GM21423 (cell line): ENCODE measurements around the gene BRICD5.
"Not testable (repeated sequence)": the region's sequence is repeated elsewhere in the genome, so short reads cannot be mapped to it uniquely, and the experiment has no call there.

Experiments
- ATAC-seq: cut with Tn5 transposase; IDR thresholded peaks from one replicate; pipeline ENCODE4 v1.9.1; 2021; ENCODE audit warnings: mild to moderate bottlenecking, moderate library complexity; ENCODE audit not compliant: unreplicated experiment

Gene BRICD5

DNA sequence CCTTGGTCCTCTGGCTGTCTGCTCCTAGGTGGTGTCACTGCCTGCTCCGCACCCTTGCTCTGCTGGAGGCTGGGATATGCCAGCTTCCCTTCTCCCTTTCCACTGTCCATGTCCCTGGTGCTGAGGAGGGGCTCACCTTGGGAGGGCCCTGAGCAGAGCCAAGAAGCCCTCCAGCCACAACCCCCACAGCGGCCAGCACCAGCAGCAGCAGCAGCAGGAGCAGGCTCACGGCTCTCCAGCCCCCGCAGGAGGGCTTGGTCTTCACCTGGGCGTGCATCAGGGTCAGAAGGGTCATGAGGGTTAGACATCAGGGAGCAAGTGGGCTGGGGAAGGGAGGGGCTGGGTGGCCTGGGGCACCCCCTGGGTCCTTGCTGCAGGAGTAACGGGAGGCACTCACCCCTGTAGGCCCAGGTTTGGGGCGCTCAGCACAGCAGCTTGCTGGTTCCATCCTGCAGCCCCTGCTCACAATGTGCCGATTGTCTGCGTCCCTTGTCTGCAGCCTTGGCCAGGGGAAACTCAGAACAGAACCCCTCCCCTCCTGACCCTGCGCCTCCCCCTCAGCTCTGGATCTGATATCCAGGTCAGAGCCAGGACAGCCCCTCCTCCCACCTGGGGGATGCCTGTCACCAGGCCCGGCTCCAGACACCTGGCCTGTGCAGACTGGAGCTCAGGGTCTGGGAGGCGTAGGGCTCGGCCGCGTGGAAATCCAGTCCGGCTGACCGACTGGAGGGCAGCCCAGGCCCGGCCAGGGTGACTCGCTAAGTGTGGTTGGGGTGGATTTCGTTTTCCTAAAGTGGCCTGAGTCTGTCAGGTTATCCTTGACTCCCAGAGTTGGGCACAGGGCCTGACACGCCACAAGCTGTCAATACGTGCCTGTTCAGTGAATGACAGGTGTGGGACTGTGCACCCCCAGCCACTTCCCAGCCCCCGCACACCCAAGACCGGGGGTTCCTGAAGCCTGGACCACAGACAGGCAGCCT lies at the start of gene BRICD5:
Gene BRICD5, minus strand, starts transcription at position 478 of the 980 bp plus-strand sequence. Its CDS starts 30 bp downstream, at position 448.
- no peak for ATAC-seq

- no peak for ATAC-seq
Measured at GRCh38 chr16:2260250-2260649, 49.6 kb upstream of the BRICD5 start.

DNA sequence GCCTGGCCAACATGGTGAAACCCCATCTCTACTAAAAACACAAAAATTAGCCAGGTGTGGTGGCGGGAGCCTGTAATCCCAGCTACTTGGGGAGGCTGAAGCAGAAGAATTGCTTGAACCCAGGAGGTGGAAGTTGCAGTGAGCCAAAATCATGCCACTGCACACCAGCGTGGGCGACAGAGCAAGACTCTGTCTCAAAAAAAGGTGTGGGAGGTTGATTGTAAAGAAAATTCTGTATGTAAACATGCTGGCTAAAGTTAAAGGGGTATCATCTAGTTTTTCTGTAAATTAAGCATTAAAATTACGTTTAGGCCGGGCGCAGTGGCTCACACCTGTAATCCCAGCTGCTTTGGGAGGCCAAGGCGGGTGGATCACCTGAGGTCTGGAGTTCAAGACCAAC lies 47.9 kb upstream of the BRICD5 start:
- not testable (repeated sequence) for ATAC-seq

DNA sequence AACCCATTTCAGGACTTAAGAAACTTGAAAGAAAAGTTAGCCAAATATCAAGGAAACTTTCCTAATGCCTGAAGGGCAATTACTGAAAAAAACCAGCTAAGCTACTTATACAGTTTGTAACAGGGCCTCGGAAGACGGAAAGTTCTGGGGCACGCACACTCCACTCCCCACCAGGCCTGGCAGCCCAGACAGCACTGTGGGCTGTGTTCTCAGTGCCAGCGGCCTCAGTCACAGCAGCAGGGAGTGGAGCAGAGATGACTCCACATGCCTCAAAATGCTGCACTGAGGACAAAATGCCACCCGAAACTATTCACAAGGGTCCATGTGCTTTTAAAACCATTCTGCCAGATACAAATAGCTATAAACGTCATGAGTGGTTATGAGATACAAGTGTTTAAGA lies 47.1 kb upstream of the BRICD5 start:
- ATAC-seq, result no peak

DNA sequence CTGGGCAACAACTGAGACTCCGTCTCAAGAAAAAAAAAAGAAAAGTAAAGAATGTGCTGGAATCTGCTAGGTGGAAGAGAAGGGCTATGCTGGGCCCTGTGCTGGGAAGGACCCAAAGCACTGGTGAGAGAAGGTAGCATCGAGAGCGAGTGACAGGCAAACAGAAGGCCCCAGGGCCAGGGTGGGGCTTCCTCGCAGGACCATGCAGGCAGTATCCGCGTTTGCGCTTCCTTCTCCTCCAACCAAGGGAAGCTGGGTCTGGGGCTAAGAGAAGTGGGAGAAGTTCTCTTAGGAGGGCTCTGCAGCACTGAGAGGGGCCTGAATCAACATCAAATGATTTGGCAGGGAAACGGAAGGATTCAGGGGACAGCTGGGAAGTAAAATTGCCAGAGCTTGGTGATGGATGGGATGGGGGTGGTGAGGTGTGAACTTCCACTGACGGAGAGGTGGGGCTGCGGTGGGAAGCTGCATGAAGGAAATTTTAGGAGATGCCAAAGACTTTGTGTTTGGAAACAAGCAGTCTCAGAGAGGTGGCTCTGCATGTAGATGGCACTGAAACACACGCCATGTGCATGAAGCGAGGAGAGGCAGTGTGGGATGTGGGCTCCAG lies 46.0 kb upstream of the BRICD5 start:
- no peak for ATAC-seq

DNA sequence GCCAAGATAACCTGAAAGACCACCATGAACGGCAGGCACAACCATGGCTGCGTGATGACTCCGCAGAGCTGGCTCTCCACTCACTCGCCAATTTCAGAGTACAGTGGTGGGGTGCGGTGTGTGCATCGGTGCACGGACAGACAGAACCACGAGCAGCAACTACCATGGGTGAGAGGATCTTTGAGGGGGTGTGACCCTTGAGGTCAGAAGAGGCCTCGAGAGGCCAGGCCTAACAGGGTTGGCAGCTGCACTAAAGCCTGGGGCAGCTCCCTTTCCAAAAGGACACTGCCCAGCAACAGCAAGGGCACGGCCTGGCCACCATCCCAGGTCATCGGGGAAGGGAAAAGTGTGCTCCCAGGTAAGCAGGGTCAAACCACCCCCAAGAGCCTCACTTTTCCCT lies 42.6 kb upstream of the BRICD5 start:
- no peak for ATAC-seq

DNA sequence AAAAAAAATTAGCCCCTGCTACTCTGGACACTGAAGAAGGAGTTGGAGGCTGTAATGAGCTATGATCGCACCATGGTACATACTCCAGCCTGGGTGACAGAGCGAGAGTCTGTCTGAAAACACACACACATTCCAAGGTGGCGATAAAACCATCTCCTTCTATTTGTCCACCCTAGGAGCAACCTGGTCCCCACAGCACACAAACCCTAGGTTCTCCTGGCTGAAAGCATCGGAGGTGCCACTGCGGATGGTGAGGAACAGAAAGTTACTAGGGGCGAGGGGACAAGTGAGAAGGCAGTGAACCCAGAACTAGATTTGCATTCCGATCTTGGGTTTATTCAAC lies 42.1 kb upstream of the BRICD5 start:
- no peak for ATAC-seq

DNA sequence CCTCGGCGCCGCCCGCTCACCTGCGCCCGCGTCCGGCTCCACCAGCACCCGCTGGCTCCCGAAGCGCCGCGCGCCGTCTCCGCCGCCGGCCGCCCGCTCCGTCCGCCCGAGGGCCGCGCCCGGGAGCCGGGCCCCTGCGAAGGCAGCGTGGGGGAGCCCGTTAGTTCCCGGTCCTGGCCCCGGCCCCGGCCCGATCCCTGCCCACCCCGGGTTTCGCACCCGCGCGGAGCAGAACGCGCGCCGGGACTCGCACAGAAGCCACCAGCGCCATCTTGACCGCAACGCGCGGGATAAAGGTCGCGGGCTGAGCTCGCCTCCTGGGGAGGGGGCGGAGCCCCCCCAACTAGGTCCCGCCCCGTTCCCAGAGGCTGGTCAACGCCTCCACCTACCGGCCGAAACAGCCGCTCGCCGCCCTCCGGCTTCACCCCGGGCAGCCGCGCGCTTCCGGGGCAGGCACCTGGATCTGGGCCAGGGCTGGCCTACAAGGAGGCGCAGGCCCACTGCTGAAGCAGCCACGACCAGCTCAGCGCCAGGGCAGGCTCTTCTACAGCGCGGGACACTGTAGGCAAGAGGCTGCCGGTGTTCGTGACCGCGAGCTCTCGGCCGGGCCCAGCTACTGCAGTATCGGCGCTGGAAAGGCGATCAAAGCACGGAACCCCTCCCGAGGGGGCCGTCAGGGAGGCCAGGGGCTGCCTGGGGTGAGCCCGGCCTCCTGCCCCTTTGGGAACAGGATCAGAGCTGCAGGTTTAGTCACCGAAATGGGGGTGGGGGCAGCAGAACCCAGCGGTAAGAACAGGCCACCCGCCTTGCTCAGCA lies 40.8 kb upstream of the BRICD5 start, which contains the start of gene ECI1:
Gene ECI1, minus strand, starts transcription at position 292 of the 816 bp plus-strand sequence. Its CDS starts 21 bp downstream, at position 271.
- ATAC-seq, result peak; percentile 87

DNA sequence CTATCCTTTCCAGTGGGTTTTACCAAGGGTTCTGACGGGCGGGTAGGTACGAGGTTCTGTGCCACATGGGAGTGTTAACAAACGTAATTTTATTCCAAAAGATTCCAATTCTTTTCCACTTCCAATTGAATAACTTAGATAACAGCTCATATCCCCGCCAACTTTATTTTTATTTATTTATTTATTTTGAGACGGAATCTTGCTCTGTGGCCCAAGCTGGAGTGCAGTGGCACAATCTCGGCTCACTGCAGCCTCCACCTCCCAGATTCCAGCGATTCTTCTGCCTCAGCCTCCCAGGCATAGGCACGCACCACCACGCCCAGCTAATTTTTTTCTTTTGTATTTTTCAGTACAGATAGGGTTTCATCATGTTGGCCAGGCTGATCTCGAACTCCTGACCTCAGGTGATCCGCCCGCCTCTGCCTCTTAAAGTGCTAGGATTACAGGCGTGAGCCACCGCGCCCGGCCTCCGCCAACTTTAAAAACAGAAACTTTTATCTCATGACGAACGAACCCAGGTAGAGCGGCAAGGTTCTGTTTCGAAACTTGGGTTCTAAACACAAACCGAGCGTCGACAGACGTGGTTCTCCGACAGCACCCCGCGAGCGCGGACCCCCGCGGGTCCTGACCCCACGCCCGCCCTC lies 40.1 kb upstream of the BRICD5 start:
- no peak for ATAC-seq

DNA sequence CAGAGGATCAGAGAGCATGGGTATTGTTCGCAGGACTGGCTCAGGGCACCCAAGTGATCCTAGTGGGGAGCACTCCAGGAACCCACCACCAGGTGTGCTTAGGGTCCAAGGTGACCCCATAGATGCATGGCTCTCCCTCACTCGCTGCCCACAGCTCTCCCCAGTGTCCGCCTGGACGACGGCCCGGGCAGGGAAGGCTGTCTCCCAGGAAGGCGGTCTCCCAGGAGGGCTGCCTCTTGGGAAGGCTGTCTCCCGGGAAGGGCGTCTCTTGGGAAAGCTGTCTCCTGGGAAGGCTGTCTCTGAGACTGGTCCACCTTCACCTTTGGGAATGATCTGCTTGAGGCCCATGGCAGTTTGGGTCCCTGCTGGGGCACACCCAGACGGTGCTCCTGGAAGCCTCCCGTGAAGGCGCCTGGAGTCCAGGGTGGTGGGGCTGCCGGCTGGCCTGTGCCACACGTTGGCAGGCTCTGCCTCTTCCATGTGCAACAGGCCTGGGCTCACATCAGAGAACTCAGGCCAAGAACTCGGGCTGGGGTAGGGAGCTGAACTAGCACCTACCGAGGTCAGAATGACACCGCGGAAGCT lies 35.7 kb upstream of the BRICD5 start:
- no peak for ATAC-seq

GRCh38 chr16:2244926-2245795 lies 34.5 kb upstream of the BRICD5 start:
- no peak for ATAC-seq

- no peak for ATAC-seq
Measured at GRCh38 chr16:2244301-2244700, 33.6 kb upstream of the BRICD5 start.

GRCh38 chr16:2243781-2244180 lies 33.1 kb upstream of the BRICD5 start:
- no peak for ATAC-seq

- no peak for ATAC-seq
Measured at GRCh38 chr16:2243031-2243528, 32.4 kb upstream of the BRICD5 start.

- no peak for ATAC-seq
Measured at GRCh38 chr16:2242598-2242997, 31.9 kb upstream of the BRICD5 start.

DNA sequence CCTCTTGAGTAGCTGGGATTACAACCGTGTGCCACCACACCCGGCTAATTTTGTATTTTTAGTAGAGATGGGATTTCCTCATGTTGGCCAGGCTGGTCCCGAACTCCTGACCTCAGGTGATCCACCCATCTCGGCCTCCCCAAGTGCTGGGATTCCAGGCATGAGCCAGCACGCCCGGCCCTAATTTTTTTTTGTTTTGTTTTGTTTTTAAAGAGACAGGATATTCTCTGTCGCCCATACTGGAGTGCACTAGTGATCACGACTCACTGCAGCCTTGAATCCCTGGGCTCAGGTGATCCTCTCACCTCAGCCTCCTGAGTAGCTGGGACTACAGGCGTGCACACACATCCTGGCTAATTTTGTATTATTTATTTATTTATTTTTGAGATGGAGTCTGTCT lies 29.7 kb upstream of the BRICD5 start:
- not testable (repeated sequence) for ATAC-seq

DNA sequence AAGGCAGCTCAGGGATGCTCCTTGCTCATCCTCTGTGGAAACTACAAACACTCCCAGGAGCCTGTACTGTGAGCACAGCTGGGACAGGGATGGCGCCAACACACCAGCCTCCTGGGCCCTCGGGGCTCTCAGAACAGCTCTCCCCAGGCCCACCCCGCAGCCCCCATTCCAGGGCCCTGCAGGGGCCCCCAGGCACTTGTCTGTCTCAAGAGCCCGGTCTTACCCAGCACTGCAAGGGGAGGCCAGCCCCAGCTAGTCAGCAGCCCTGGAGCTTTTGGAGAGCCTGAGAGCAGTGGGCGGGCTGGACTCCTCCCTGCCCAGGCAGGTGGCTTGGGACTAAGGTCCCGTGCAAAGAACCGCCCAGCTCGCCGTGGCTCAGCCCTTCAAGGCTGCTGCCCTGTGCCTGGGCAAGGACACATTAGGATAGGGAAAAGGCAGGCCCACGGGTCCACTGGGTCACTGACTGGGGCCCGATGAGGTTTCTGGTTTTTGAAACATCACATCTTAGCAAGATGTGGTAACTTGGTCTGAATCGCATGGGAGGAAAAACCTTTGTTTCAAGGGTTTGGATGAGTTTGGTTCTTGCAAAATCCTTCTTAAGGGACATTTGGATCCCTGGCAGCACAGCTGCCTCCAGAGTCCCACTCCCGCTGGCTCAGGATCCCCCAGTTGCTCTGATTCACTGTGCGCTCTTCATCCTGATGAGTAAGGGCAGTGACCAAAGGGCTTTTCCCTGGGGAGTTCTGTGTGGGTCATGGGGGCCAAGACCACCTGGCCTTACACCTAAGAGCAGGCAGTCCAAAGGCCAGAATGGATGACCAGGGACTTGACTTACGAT lies 28.4 kb upstream of the BRICD5 start:
- no peak for ATAC-seq

DNA sequence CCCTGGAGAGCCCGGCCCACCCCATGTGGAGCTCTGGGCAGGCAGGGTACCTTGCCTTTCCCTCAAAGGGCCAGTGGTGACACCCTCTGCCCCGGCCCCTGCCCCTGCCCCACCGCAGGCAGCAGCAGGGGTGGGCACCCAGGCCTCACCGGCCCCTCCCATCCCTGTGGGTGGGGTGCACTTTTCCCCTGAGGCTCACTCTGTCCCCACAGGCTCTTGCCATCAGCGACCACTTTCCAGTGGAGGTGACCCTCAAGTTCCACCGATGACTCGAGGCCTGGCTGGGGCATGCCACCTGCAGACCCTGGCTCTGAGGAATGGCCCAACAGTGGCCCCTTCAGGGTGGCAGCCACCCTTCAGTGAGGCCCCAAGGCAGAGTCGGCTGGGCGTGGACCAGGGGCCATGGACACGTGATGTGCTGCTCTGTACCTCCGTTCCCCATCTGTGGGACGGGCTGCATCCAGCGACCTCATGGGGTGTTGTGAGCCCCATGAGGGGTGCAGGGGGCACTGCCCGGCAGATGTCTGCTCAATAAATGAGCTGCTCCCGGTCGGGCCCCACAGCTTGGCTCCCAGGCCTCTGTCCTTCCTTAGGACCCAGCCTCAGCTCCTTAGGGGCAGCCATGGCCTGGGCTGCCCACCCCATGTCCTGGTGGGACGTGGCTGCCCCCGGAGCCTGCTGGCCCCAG lies 27.6 kb upstream of the BRICD5 start:
- no peak for ATAC-seq
